Breast epithelium (tissue), 4 donors: ENCODE data around the gene PDGFB. TPM values are rescaled to one million over a fixed set of nuclear protein-coding genes. Genes with fewer than 3 reads are reported as not detected.

Experiments used
- DNase-seq, 2 donors: peaks; one replicate each; pipeline ENCODE4 v3.0.0-alpha.2; 2019; ENCODE audit warnings: low spot score in 2 of 2
- H3K27ac ChIP-seq, 2 donors: fragments of 200-600 bp; sonication (generic) in 1 of 2; one replicate each; pipeline ENCODE4 v1.5.1; 2016 to 2019; ENCODE audit warnings: mild to moderate bottlenecking in 1 of 2
- H3K27me3 ChIP-seq, 2 donors: fragments of 200-600 bp; sonication (generic) in 1 of 2; one replicate each; pipeline versions ENCODE4 v1.5.1 to v1.6.0; 2017 to 2019; ENCODE audit warnings: control low read depth in 1 of 2, mild to moderate bottlenecking in 1 of 2
- H3K36me3 ChIP-seq: fragments of 200-600 bp; one replicate; pipeline ENCODE4 v1.5.1; 2019
- H3K4me1 ChIP-seq, 2 donors: fragments of 200-600 bp; sonication (generic); one replicate each; pipeline ENCODE4 v1.5.1; 2016 to 2019; ENCODE audit warnings: control low read depth in 1 of 2
- H3K4me3 ChIP-seq, 3 donors: fragments of 200-600 bp; sonication (generic); 1 replicate in 2 of 3; 2 replicates in 1 of 3; pipeline ENCODE4 v1.5.1; 2016 to 2019; ENCODE audit warnings: mild to moderate bottlenecking in 3 of 3, moderate library complexity in 2 of 3
- H3K9me3 ChIP-seq, 2 donors: fragments of 200-600 bp; sonication (generic) in 1 of 2; one replicate each; pipeline ENCODE4 v1.5.1; 2016 to 2019; ENCODE audit warnings: control low read depth in 1 of 2
- CTCF ChIP-seq, 3 donors: fragments of 450-650 bp; IDR thresholded peaks; one replicate each; pipeline ENCODE4 v1.5.1; 2016 to 2017; ENCODE audit warnings: antibody characterized with exemption in 3 of 3, mild to moderate bottlenecking in 3 of 3, moderate library complexity in 3 of 3
- POLR2A ChIP-seq: fragments of 450-650 bp; IDR thresholded peaks from one replicate; pipeline ENCODE4 v1.6.1; 2016; ENCODE audit warnings: antibody characterized with exemption, mild to moderate bottlenecking, moderate library complexity
- POLR2AphosphoS5 ChIP-seq, 3 donors: sonication (generic); formaldehyde crosslinking; IDR thresholded peaks; one replicate each; pipeline ENCODE4 v1.6.1; 2017; ENCODE audit warnings: antibody characterized with exemption in 3 of 3
- intact Hi-C: fragments of 100-400 bp; cut with DNase I; formaldehyde crosslinking; loops from one replicate; pipeline ENCODE4 v1.15.1; 2023; ENCODE audit warnings: low total_unique reads
- total RNA-seq, 3 donors: library from RNA; depleted of rRNA; stranded (reverse); fragments of >200 nt; gene quantifications; one replicate each; pipeline ENCODE4 v1.1.0, GENCODE V29; 2016

The PDGFB gene
- total RNA-seq, 3 donors from 2014 or later: 5.3 to 11.1 (median 8.5) TPM

GRCh38 chr22:39287076-39287725, 42.4 kb upstream of the PDGFB start:
- H3K4me3 ChIP-seq: no peak overlapping the region
- H3K27me3 ChIP-seq: no peaks in the 10 kb centered on the region
- H3K9me3 ChIP-seq: peaks cover 8 to 11% of the 10 kb centered on the region in 2 donors
- peaks cover 22 to 23% of the 10 kb centered on the region in 2 donors for H3K4me1 ChIP-seq
- TF ChIP-seq POLR2A (no peak), POLR2AphosphoS5 (IDR thresholded peaks at IDR 0.05) (no peak), CTCF (IDR thresholded peaks at IDR 0.05) (no peak)
- no peaks in the 10 kb centered on the region for H3K36me3 ChIP-seq
- DNase-seq: no peak
- intact Hi-C loops: no loop called here
- H3K27ac ChIP-seq: peak overlapping the region in 1 of 2 donors; percentile 42

DNA sequence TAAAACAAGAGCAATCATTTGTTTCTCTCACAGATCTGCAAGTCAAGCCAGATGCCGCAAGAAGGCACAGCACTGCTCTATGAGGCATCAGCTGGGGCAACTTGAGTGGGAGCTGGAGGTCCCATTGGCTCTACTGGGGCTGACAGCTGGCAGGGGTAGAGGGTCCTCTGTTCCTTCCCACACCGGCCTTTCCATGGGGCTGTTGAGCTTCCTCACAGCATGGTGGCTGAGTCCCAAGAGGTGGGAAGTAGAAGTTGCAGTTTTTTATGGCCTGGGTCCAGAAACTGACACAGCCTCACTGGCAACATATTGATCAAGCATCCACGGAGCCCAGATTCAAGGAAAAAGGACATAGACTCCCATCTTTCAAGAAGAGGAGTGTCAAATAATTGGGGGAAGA, 40.2 kb upstream of the PDGFB start:
- H3K4me1 ChIP-seq: peaks cover 1 to 6% of the 10 kb centered on the region in 2 donors

GRCh38 chr22:39284142-39284980, 39.6 kb upstream of the PDGFB start:
- no peak for TF ChIP-seq CTCF (IDR thresholded peaks at IDR 0.05)
- TF ChIP-seq POLR2AphosphoS5 (IDR thresholded peaks at IDR 0.05): peak in 2 of 3 donors; percentile 39 to 60

More for the DNA sequence above, 40.2 kb upstream of the PDGFB start:
- H3K27me3 ChIP-seq: no peaks in the 10 kb centered on the region
- intact Hi-C loops: no loop called here
- no peaks in the 10 kb centered on the region for H3K36me3 ChIP-seq
- DNase-seq: no peak
- peaks cover 8 to 11% of the 10 kb centered on the region in 2 donors for H3K9me3 ChIP-seq
- peak overlapping the region; percentile 85 to 92 for H3K27ac ChIP-seq
- H3K4me3 ChIP-seq: no peak overlapping the region
- TF ChIP-seq POLR2A (no peak), POLR2AphosphoS5 (IDR thresholded peaks at IDR 0.05) (no peak), CTCF (IDR thresholded peaks at IDR 0.05) (no peak)

GRCh38 chr22:39283322-39284141, 38.8 kb upstream of the PDGFB start:
- TF ChIP-seq POLR2AphosphoS5 (IDR thresholded peaks at IDR 0.05) (peak in 2 of 3 donors; percentile 12 to 57), POLR2A (no peak)
- H3K36me3 ChIP-seq: no peaks in the 10 kb centered on the region
- peaks cover 8 to 11% of the 10 kb centered on the region in 2 donors for H3K9me3 ChIP-seq
- H3K27ac ChIP-seq: peak overlapping the region; percentile 85 to 92
- peak; percentile 84 to 87 for DNase-seq
- intact Hi-C loops: no loop called here
- peaks cover 0 to 6% of the 10 kb centered on the region in 2 donors for H3K4me1 ChIP-seq
- peak overlapping the region in 1 of 3 donors; percentile 25 for H3K4me3 ChIP-seq
- H3K27me3 ChIP-seq: no peaks in the 10 kb centered on the region

More at GRCh38 chr22:39284142-39284980, 39.6 kb upstream of the PDGFB start:
- Histone ChIP-seq H3K27ac (peak overlapping the region; percentile 85 to 92), H3K4me3 (peak overlapping the region in 1 of 3 donors; percentile 25), H3K9me3 (peaks cover 8 to 11% of the 10 kb centered on the region in 2 donors), H3K36me3 (no peaks in the 10 kb centered on the region), H3K27me3 (no peaks in the 10 kb centered on the region), H3K4me1 (peaks cover 0 to 6% of the 10 kb centered on the region in 2 donors)
- DNase-seq: peak; percentile 77 to 93
- intact Hi-C loops: no loop called here

- H3K27ac ChIP-seq: peak overlapping the region; percentile 85 to 92
Measured at GRCh38 chr22:39282645-39283321, 38.0 kb upstream of the PDGFB start.

More at GRCh38 chr22:39282645-39283321, 38.0 kb upstream of the PDGFB start:
- no peak overlapping the region for H3K4me3 ChIP-seq
- TF ChIP-seq POLR2A: no peak
- peak in 1 of 3 donors; percentile 27 for TF ChIP-seq POLR2AphosphoS5 (IDR thresholded peaks at IDR 0.05)
- H3K9me3 ChIP-seq: peaks cover 8 to 11% of the 10 kb centered on the region in 2 donors
- no peak for DNase-seq
- peaks cover 0 to 6% of the 10 kb centered on the region in 2 donors for H3K4me1 ChIP-seq
- intact Hi-C loops: no loop called here
- no peaks in the 10 kb centered on the region for H3K27me3 ChIP-seq
- no peaks in the 10 kb centered on the region for H3K36me3 ChIP-seq
